ENCODE results near the gene OCA2.
A peak's percentile ranks its signal among the peaks of the same experiment; 100 is the strongest.

OCA2 gene

DNA sequence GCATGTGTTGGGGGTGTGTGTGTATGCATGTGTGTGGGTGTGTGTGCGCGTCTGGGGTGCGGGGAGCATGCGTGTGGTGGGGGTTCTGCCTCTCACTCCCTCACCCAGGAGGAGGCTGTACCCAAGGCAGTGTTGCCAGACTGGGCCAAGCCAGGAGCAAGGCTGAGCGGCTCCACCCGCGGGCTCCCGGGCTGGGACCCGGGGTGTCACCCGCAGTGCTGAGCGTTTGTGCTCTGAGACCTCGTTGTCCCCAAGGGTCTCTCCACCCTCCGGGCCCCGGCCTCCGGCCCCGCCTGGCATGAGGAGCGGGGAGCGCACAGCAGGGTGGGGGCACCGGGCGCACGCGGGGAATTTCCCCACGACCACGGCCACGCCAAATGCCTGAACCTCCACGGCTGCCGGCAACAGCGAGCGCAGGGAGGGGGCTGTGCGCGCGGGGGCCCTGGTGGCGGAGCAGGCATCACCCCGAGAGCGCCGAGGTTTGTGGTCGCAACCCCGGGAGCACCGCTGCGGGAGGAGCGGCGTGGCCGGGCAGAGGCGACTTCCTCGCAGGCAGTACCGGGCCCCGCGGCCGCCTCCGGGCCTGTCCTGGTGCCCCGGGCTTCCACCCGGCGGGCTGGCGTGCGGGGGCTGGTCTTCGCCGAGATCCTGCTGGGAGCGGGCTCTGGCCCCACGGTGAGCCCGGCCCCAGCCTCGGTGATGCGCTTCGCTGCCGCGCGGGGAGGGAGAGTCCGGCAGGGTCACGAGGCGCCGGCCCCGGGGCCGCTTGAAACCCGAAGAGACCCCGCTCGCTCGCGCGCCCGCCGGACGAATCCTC lies 7.4 kb upstream of the OCA2 start:
- Histone ChIP-seq H3K9me3 (ENCODE audit: low read length) (peaks cover 6% of the 10 kb centered on the region), H3K27me3 (ENCODE audit: insufficient read depth, low read length) (peaks cover 6% of the 10 kb centered on the region), H3K4me1 (ENCODE audit: insufficient read depth, low read length) (no peaks in the 10 kb centered on the region), H3K4me3 (ENCODE audit: low read length) (no peak overlapping the region), H2AFZ (ENCODE audit: low read depth, low read length) (no peak overlapping the region), H3K36me3 (ENCODE audit: insufficient read depth, low read length) (peaks cover 12% of the 10 kb centered on the region)

DNA sequence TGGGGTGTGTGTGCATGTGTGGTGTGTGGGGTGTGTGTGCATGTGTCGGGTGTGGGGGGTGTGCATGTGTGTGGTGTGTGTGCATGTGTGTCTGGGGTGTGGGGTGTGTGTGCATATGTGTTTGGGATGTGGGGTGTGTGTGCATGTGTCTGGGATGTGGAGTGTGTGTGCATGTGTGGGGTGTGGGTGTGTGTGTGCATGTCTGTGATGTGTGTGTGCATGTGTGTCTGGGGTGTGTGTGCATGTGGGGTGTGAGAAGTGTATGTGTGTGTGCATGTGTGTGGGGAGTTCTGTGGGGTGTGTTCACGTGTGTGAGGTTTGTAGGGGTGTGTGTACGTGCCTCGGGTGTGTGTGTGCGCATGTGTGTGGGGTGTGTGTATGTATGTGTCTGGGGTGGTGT lies 6.7 kb upstream of the OCA2 start:
- H3K4me1 ChIP-seq (ENCODE audit: insufficient read depth, low read length), result no peaks in the 10 kb centered on the region
- H3K4me3 ChIP-seq (ENCODE audit: low read length), result no peak overlapping the region
- H2AFZ ChIP-seq (ENCODE audit: low read depth, low read length), result no peak overlapping the region
- H3K36me3 ChIP-seq (ENCODE audit: insufficient read depth, low read length), result peaks cover 6% of the 10 kb centered on the region
- H3K27me3 ChIP-seq (ENCODE audit: insufficient read depth, low read length), result peaks cover 12% of the 10 kb centered on the region
- peaks cover 4% of the 10 kb centered on the region for H3K9me3 ChIP-seq (ENCODE audit: low read length)

GRCh38 chr15:28105224-28105791 lies 6.2 kb upstream of the OCA2 start:
- no peak overlapping the region for H2AFZ ChIP-seq (ENCODE audit: low read depth, low read length)
- peaks cover 2% of the 10 kb centered on the region for H3K36me3 ChIP-seq (ENCODE audit: insufficient read depth, low read length)
- peaks cover 17% of the 10 kb centered on the region for H3K27me3 ChIP-seq (ENCODE audit: insufficient read depth, low read length)
- H3K4me1 ChIP-seq (ENCODE audit: insufficient read depth, low read length), result no peaks in the 10 kb centered on the region
- peaks cover 4% of the 10 kb centered on the region for H3K9me3 ChIP-seq (ENCODE audit: low read length)
- no peak overlapping the region for H3K4me3 ChIP-seq (ENCODE audit: low read length)

DNA sequence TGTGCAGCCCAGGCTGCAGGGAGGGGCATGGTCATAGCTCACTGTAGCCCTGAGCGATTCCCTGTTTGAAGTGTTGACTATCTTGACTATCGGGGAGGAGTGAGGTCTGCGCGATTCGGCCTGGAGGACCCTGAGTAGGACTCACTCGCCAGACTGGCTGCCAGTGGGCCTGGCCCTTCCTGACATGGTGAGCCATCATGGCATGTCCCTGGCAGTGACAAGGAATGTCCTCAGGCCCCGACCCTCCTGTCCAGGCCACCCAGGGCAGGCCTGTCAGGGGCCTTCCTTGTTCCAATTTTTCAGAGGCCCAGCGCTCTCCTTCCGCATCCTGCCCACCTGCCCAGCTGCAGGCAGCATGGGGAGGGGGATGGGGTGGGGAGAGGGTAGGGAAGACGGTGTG lies 5.2 kb upstream of the OCA2 start:
- no peak overlapping the region for H2AFZ ChIP-seq (ENCODE audit: low read depth, low read length)
- no peaks in the 10 kb centered on the region for H3K36me3 ChIP-seq (ENCODE audit: insufficient read depth, low read length)
- no peaks in the 10 kb centered on the region for H3K4me1 ChIP-seq (ENCODE audit: insufficient read depth, low read length)
- H3K4me3 ChIP-seq (ENCODE audit: low read length), result no peak overlapping the region
- peaks cover 4% of the 10 kb centered on the region for H3K9me3 ChIP-seq (ENCODE audit: low read length)
- H3K27me3 ChIP-seq (ENCODE audit: insufficient read depth, low read length), result peaks cover 27% of the 10 kb centered on the region

- Histone ChIP-seq H3K9me3 (ENCODE audit: low read length) (peaks cover 4% of the 10 kb centered on the region), H3K4me3 (ENCODE audit: low read length) (no peak overlapping the region), H3K4me1 (ENCODE audit: insufficient read depth, low read length) (peaks cover 3% of the 10 kb centered on the region), H3K36me3 (ENCODE audit: insufficient read depth, low read length) (no peaks in the 10 kb centered on the region), H3K27me3 (ENCODE audit: insufficient read depth, low read length) (peaks cover 30% of the 10 kb centered on the region), H2AFZ (ENCODE audit: low read depth, low read length) (no peak overlapping the region)
Measured at GRCh38 chr15:28103831-28104230, 4.7 kb upstream of the OCA2 start.

- H2AFZ ChIP-seq (ENCODE audit: low read depth, low read length), result no peak overlapping the region
Measured at GRCh38 chr15:28101983-28102441, 2.9 kb upstream of the OCA2 start.

GRCh38 chr15:28101201-28101600 lies 2.1 kb upstream of the OCA2 start:
- Histone ChIP-seq H3K27me3 (ENCODE audit: insufficient read depth, low read length) (peaks cover 55% of the 10 kb centered on the region), H3K9me3 (ENCODE audit: low read length) (no peaks in the 10 kb centered on the region), H3K4me3 (ENCODE audit: low read length) (no peak overlapping the region), H3K36me3 (ENCODE audit: insufficient read depth, low read length) (no peaks in the 10 kb centered on the region), H2AFZ (ENCODE audit: low read depth, low read length) (no peak overlapping the region), H3K4me1 (ENCODE audit: insufficient read depth, low read length) (peaks cover 12% of the 10 kb centered on the region)

More at GRCh38 chr15:28101983-28102441, 2.9 kb upstream of the OCA2 start:
- H3K27me3 ChIP-seq (ENCODE audit: insufficient read depth, low read length), result peaks cover 48% of the 10 kb centered on the region
- H3K36me3 ChIP-seq (ENCODE audit: insufficient read depth, low read length), result no peaks in the 10 kb centered on the region
- no peaks in the 10 kb centered on the region for H3K9me3 ChIP-seq (ENCODE audit: low read length)
- peaks cover 7% of the 10 kb centered on the region for H3K4me1 ChIP-seq (ENCODE audit: insufficient read depth, low read length)
- no peak overlapping the region for H3K4me3 ChIP-seq (ENCODE audit: low read length)

GRCh38 chr15:28100516-28101195 lies 1.5 kb upstream of the OCA2 start:
- Histone ChIP-seq H3K9me3 (ENCODE audit: low read length) (no peaks in the 10 kb centered on the region), H3K27me3 (ENCODE audit: insufficient read depth, low read length) (peaks cover 60% of the 10 kb centered on the region), H3K36me3 (ENCODE audit: insufficient read depth, low read length) (no peaks in the 10 kb centered on the region), H2AFZ (ENCODE audit: low read depth, low read length) (no peak overlapping the region), H3K4me1 (ENCODE audit: insufficient read depth, low read length) (peaks cover 17% of the 10 kb centered on the region), H3K4me3 (ENCODE audit: low read length) (no peak overlapping the region)

DNA sequence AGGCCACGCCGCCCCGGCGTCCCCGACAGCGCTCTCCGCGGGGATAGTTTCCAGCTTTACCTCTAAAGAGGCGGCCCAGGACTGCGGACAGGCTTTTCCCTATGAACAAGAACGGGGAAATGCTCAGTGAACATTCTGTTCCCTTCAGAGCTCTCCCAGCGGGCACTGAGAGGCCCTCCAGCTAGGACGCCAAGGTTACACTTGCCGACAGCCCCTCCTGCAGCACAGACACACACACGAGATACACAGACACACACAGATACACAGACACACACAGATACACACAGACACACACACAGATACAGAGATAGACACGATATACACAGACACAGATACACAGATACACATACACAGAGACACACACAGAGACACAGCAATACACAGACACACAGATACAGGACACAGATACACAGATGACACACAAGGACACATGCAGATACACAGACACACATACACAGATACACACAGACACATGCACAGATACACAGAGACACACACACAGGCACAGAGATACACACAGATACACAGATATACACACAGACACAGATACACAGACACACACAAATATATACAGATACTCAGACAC lies 533 bp upstream of the OCA2 start:
- Histone ChIP-seq H3K9me3 (ENCODE audit: low read length) (no peaks in the 10 kb centered on the region), H3K27me3 (ENCODE audit: insufficient read depth, low read length) (peaks cover 67% of the 10 kb centered on the region), H3K36me3 (ENCODE audit: insufficient read depth, low read length) (no peaks in the 10 kb centered on the region), H3K4me3 (ENCODE audit: low read length) (no peak overlapping the region), H2AFZ (ENCODE audit: low read depth, low read length) (no peak overlapping the region), H3K4me1 (ENCODE audit: insufficient read depth, low read length) (peaks cover 20% of the 10 kb centered on the region)

- peaks cover 78% of the 10 kb centered on the region for H3K27me3 ChIP-seq (ENCODE audit: insufficient read depth, low read length)
- H3K4me3 ChIP-seq (ENCODE audit: low read length), result no peak overlapping the region
Measured at GRCh38 chr15:28098360-28098765, 752 bp downstream of the OCA2 start.

DNA sequence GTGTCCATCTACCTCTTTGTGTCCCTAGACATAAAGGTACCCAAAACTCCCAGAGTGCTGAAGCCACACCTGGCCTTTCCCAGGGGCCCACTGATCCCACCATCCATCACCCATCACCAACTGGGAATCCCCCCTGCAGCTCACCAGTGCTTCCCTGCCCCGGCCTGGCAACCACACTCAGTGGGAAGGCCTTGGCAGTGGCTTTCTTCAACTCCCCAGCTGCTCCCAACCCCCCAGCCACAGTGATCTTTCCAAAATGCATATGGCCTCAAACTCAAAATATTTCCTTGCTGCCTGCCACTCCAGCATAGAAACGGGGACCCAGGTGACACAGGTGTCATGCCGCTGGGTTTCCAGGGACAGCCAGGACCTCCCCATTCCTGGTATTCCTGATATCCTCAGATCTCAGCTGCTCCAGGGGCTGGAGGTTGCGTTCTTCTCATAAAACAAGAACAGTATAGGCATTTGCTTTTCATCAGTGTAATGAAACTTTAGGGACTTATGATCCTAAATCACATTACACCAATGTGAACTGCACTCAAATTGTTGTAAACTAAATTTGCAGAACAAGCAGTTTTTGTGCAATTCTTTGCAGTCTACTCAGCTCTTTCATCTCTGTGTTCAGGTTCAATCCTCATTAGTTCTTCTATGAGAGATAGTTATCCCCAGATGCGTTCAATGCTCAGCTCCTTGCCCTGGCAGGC lies 1.3 kb downstream of the OCA2 start:
- no peaks in the 10 kb centered on the region for H3K36me3 ChIP-seq (ENCODE audit: insufficient read depth, low read length)
- no peak overlapping the region for H3K4me3 ChIP-seq (ENCODE audit: low read length)
- peaks cover 20% of the 10 kb centered on the region for H3K4me1 ChIP-seq (ENCODE audit: insufficient read depth, low read length)
- no peak overlapping the region for H2AFZ ChIP-seq (ENCODE audit: low read depth, low read length)
- H3K9me3 ChIP-seq (ENCODE audit: low read length), result peaks cover 1% of the 10 kb centered on the region
- H3K27me3 ChIP-seq (ENCODE audit: insufficient read depth, low read length), result peaks cover 78% of the 10 kb centered on the region

More at GRCh38 chr15:28098360-28098765, 752 bp downstream of the OCA2 start:
- Histone ChIP-seq H3K4me1 (ENCODE audit: insufficient read depth, low read length) (peaks cover 20% of the 10 kb centered on the region), H3K9me3 (ENCODE audit: low read length) (no peaks in the 10 kb centered on the region), H3K36me3 (ENCODE audit: insufficient read depth, low read length) (no peaks in the 10 kb centered on the region), H2AFZ (ENCODE audit: low read depth, low read length) (no peak overlapping the region)

DNA sequence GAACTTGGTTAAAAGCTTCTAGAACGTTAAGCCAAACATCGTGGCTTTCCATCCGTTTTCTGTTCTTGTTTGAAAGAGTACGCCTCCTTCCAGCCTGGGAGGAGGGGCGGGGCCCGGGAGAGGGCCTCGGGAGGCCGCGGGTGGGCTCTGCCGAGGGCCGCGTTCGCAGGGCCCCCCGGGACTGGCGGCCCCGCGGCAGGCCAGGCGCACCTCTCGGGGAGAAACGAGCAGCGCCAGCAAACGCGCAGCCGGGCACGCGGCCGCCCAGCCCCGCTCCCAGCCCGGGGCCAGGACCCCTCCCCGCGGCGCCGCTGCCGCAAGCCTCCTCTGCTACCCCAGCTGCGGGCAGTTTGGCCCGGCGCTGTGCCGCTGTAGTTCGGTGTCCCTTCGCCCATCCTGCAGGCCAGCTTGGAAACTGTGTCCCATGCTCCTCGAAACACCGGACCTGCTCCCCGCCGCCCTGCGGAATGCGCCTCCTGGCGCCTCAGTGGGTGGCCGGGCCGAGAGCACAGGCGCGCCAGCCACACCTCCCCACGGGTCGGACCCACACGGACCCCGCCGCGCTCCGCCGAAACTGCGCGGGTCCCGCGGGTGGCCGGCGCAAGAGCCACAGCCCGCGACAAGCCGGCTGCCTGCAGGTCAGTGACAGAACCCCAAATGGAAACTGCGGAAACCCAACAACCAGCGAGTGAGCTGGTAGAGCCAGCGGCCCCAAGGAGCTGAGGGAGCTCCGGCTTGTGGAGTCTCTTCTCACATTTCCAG lies 2.3 kb downstream of the OCA2 start:
- Histone ChIP-seq H2AFZ (ENCODE audit: low read depth, low read length) (peak overlapping the region; percentile 75), H3K4me1 (ENCODE audit: insufficient read depth, low read length) (peaks cover 20% of the 10 kb centered on the region), H3K4me3 (ENCODE audit: low read length) (peak overlapping the region; percentile 41), H3K27me3 (ENCODE audit: insufficient read depth, low read length) (peaks cover 72% of the 10 kb centered on the region), H3K36me3 (ENCODE audit: insufficient read depth, low read length) (no peaks in the 10 kb centered on the region), H3K9me3 (ENCODE audit: low read length) (peaks cover 1% of the 10 kb centered on the region)

Data from neuron (in vitro differentiated cells).